HepG2 (cell line): Measurements from ENCODE around the gene SELENOH. TPM values are rescaled to one million over a fixed set of nuclear protein-coding genes. Genes with fewer than 3 reads are reported as not detected.

Experiments
- FIP1L1 ChIP-seq: fragments of 200-400 bp; formaldehyde crosslinking; IDR thresholded peaks from 2 replicates; pipeline ENCODE4 v1.6.1; 2018; ENCODE audit warnings: low read depth, mild to moderate bottlenecking, low read length, moderate library complexity, borderline replicate concordance; ENCODE audit not compliant: insufficient read depth
- KLF6 ChIP-seq: IDR thresholded peaks from 2 replicates; pipeline ENCODE4 v1.8.0; 2016; ENCODE audit warnings: missing biosample characterization, missing genetic modification reagents
- MTF2 ChIP-seq: sonication (generic); formaldehyde crosslinking; IDR thresholded peaks from 2 replicates; pipeline ENCODE4 v1.5.0; 2020; ENCODE audit warnings: missing genetic modification reagents, borderline replicate concordance
- NFATC3 ChIP-seq: sonication (generic); formaldehyde crosslinking; IDR thresholded peaks from 2 replicates; pipeline ENCODE4 v1.5.1; 2020; ENCODE audit warnings: mild to moderate bottlenecking, missing genetic modification reagents
- PAWR ChIP-seq: sonication (generic); formaldehyde crosslinking; IDR thresholded peaks from 2 replicates; pipeline ENCODE4 v1.4.0; 2020; ENCODE audit warnings: missing genetic modification reagents, mild to moderate bottlenecking, borderline replicate concordance
- PCBP2 ChIP-seq: fragments of 200-400 bp; formaldehyde crosslinking; optimal IDR thresholded peaks from 2 replicates; pipeline ENCODE3; 2018; ENCODE audit warnings: low read length, low read depth; ENCODE audit not compliant: poor library complexity, severe bottlenecking
- PTBP1 ChIP-seq: fragments of 200-400 bp; formaldehyde crosslinking; IDR thresholded peaks from 2 replicates; pipeline ENCODE4 v1.6.1; 2018; ENCODE audit warnings: low read length, low read depth; ENCODE audit not compliant: poor library complexity, severe bottlenecking
- SRF ChIP-seq: IDR thresholded peaks from 2 replicates; pipeline ENCODE4 v1.6.1; 2011; ENCODE audit warnings: mild to moderate bottlenecking, low read depth, low read length, moderate library complexity
- TARDBP ChIP-seq: sonication (generic); formaldehyde crosslinking; IDR thresholded peaks from 2 replicates; pipeline ENCODE4 v1.8.0; 2022; ENCODE audit warnings: mild to moderate bottlenecking, missing genetic modification reagents
- TP53 ChIP-seq: sonication (generic); formaldehyde crosslinking; conservative IDR thresholded peaks from 2 replicates; pipeline ENCODE4 v1.4.0; 2020; ENCODE audit warnings: missing genetic modification reagents
- ZEB1 ChIP-seq: IDR thresholded peaks from 2 replicates; pipeline ENCODE4 v1.6.1; 2012; ENCODE audit warnings: mild to moderate bottlenecking, low read depth, inconsistent platforms; ENCODE audit not compliant: insufficient replicate concordance
- ZFP36L2 ChIP-seq: sonication (generic); formaldehyde crosslinking; IDR thresholded peaks from 2 replicates; pipeline ENCODE4 v1.4.0; 2020; ENCODE audit warnings: missing genetic modification reagents
- ZNF274 ChIP-seq: sonication (generic); formaldehyde crosslinking; IDR thresholded peaks from 2 replicates; pipeline ENCODE4 v1.5.1; 2020; ENCODE audit warnings: mild to moderate bottlenecking, missing genetic modification reagents
- ZNF331 ChIP-seq: sonication (generic); formaldehyde crosslinking; IDR thresholded peaks from 2 replicates; pipeline ENCODE4 v1.4.0; 2020; ENCODE audit warnings: missing genetic modification reagents
- ZNF607 ChIP-seq: sonication (generic); formaldehyde crosslinking; IDR thresholded peaks from 2 replicates; pipeline ENCODE4 v1.5.1; 2020; ENCODE audit warnings: missing genetic modification reagents, mild to moderate bottlenecking, borderline replicate concordance
- ZNF703 ChIP-seq: sonication (generic); formaldehyde crosslinking; IDR thresholded peaks from 2 replicates; pipeline ENCODE4 v1.5.1; 2020; ENCODE audit warnings: missing genetic modification reagents, mild to moderate bottlenecking, moderate library complexity, borderline replicate concordance
- ZNF788 ChIP-seq: sonication (generic); formaldehyde crosslinking; IDR thresholded peaks from 2 replicates; pipeline ENCODE4 v1.5.0; 2020; ENCODE audit warnings: mild to moderate bottlenecking, missing genetic modification reagents, borderline replicate concordance
- ZXDC ChIP-seq: sonication (generic); formaldehyde crosslinking; IDR thresholded peaks from 2 replicates; pipeline ENCODE4 v1.5.0; 2020; ENCODE audit warnings: mild to moderate bottlenecking, missing genetic modification reagents
- polyA plus RNA-seq, 8 experiments: library from polyadenylated mRNA; depleted of rRNA in 3 of 8; stranded (reverse) in 7 of 8; unstranded in 1 of 8; fragments of >200 nt; fragmentation: Illumina TruSeq in 4 of 8; extraction: Trizol in 4 of 8; gene quantifications; 2 replicates each; pipeline versions ENCODE4 v1.2.1 to v1.2.3, GENCODE V29; 2011 to 2016; ENCODE audit warnings: low read depth in 4 of 8, missing spikeins in 1 of 8, mixed read lengths in 1 of 8; ENCODE audit not compliant: insufficient read depth in 1 of 8
- total RNA-seq, 5 experiments: library from RNA; depleted of rRNA; stranded (reverse); fragments of >200 nt; fragmentation: Illumina TruSeq; extraction: Trizol; gene quantifications; 2 replicates each; pipeline ENCODE4 v1.2.3, GENCODE V29; 2016; ENCODE audit warnings: low read depth in 1 of 5
- TF ChIP-seq, protein P1 (sequence below): sonication (generic); formaldehyde crosslinking; IDR thresholded peaks from 2 replicates; pipeline ENCODE4 v1.4.0; 2020; ENCODE audit warnings: missing genetic modification reagents
- TF ChIP-seq, protein P2 (sequence below): sonication (generic); formaldehyde crosslinking; IDR thresholded peaks from 2 replicates; pipeline ENCODE4 v1.4.0; 2020; ENCODE audit warnings: missing genetic modification reagents

The SELENOH gene
- total and polyA plus RNA-seq, 2 of the 13 experiments (the other 11 are each of a cell fraction or from before 2014, with no cell fraction given), result 27.2 to 77.4 TPM

GRCh38 chr11:57741132-57742086, at the start of gene SELENOH (continued):
- TF ChIP-seq ZNF703 (CRISPR knock-in tag) (no peak), TP53 (CRISPR knock-in tag) (no peak), MTF2 (CRISPR knock-in tag) (no peak), NFATC3 (CRISPR knock-in tag) (no peak), SRF (peak; percentile 26; the same call in 1 of the 2 replicates), ZNF788 (peak; percentile 96), ZNF274 (peak; percentile 40; the same call in 1 of the 2 replicates), PAWR (no peak), ZNF607 (CRISPR knock-in tag) (peak; percentile 83), ZXDC (0 out of 2 replicates have a peak, but pooled peaks have one; percentile 57), ZFP36L2 (no peak), FIP1L1 (no peak), TARDBP (peak; percentile 82; the same call in 1 of the 2 replicates), KLF6 (CRISPR knock-in tag) (no peak), PTBP1 (no peak), ZEB1 (no peak), ZNF331 (CRISPR knock-in tag) (peak; percentile 80; the same call in 1 of the 2 replicates), PCBP2 (no peak)
- TF ChIP-seq, protein P1, sequence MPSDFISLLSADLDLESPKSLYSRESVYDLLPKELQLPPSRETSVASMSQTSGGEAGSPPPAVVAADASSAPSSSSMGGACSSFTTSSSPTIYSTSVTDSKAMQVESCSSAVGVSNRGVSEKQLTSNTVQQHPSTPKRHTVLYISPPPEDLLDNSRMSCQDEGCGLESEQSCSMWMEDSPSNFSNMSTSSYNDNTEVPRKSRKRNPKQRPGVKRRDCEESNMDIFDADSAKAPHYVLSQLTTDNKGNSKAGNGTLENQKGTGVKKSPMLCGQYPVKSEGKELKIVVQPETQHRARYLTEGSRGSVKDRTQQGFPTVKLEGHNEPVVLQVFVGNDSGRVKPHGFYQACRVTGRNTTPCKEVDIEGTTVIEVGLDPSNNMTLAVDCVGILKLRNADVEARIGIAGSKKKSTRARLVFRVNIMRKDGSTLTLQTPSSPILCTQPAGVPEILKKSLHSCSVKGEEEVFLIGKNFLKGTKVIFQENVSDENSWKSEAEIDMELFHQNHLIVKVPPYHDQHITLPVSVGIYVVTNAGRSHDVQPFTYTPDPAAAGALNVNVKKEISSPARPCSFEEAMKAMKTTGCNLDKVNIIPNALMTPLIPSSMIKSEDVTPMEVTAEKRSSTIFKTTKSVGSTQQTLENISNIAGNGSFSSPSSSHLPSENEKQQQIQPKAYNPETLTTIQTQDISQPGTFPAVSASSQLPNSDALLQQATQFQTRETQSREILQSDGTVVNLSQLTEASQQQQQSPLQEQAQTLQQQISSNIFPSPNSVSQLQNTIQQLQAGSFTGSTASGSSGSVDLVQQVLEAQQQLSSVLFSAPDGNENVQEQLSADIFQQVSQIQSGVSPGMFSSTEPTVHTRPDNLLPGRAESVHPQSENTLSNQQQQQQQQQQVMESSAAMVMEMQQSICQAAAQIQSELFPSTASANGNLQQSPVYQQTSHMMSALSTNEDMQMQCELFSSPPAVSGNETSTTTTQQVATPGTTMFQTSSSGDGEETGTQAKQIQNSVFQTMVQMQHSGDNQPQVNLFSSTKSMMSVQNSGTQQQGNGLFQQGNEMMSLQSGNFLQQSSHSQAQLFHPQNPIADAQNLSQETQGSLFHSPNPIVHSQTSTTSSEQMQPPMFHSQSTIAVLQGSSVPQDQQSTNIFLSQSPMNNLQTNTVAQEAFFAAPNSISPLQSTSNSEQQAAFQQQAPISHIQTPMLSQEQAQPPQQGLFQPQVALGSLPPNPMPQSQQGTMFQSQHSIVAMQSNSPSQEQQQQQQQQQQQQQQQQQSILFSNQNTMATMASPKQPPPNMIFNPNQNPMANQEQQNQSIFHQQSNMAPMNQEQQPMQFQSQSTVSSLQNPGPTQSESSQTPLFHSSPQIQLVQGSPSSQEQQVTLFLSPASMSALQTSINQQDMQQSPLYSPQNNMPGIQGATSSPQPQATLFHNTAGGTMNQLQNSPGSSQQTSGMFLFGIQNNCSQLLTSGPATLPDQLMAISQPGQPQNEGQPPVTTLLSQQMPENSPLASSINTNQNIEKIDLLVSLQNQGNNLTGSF (CRISPR knock-in tag), result no peak
- TF ChIP-seq, protein P2, sequence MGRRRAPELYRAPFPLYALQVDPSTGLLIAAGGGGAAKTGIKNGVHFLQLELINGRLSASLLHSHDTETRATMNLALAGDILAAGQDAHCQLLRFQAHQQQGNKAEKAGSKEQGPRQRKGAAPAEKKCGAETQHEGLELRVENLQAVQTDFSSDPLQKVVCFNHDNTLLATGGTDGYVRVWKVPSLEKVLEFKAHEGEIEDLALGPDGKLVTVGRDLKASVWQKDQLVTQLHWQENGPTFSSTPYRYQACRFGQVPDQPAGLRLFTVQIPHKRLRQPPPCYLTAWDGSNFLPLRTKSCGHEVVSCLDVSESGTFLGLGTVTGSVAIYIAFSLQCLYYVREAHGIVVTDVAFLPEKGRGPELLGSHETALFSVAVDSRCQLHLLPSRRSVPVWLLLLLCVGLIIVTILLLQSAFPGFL (CRISPR knock-in tag), result no peak
